Caco-2 (cell line): Measurements from ENCODE around the gene XIRP2. TPM values are rescaled to one million over a fixed set of nuclear protein-coding genes. Genes with fewer than 3 reads are reported as not detected.

Experiments used
- BruUV-seq: library from RNA; stranded (reverse); fragments of 400-500 nt; replicated peaks from 2 replicates; lab custom pipeline; 2021; lab: Mats Ljungman, UMichigan
- CTCF ChIA-PET: fragments of 300-600 bp; sonication (Branson Sonifier 250); formaldehyde crosslinking; loops from one replicate; lab custom pipeline; 2022; ENCODE audit warnings: antibody characterized with exemption; lab: Charles Lee
- POLR2A ChIA-PET: fragments of 300-600 bp; sonication (Branson Sonifier 250); formaldehyde crosslinking; loops from one replicate; lab custom pipeline; 2022; ENCODE audit warnings: antibody characterized with exemption; lab: Charles Lee
- DNase-seq, 2 experiments: peaks; one replicate each; pipeline versions ENCODE4 v3.0.0 to v3.0.0-alpha.2; 2020 to 2022
- H3K27me3 ChIP-seq: replicated peaks from 2 replicates; pipeline ENCODE4 v1.6.0; 2011; ENCODE audit warnings: low read length; ENCODE audit not compliant: control insufficient read depth, insufficient read depth
- H3K36me3 ChIP-seq: 2 replicates; pipeline ENCODE4 v1.5.1; 2011; ENCODE audit warnings: low read length; ENCODE audit not compliant: control insufficient read depth, insufficient read depth
- H3K4me1 ChIP-seq: fragments of 250-450 bp; sonication (Bioruptor Pico); 2 replicates; pipeline ENCODE4 v1.5.1; 2020; ENCODE audit warnings: mild to moderate bottlenecking
- H3K4me3 ChIP-seq: 2 replicates; pipeline ENCODE4 v1.5.1; 2011; ENCODE audit warnings: low read depth, mild to moderate bottlenecking, control low read depth, low read length
- H3K9me3 ChIP-seq: fragments of 250-450 bp; sonication (Bioruptor Pico); 2 replicates; pipeline ENCODE4 v1.5.1; 2020; ENCODE audit warnings: mild to moderate bottlenecking, moderate library complexity
- H3K27ac Mint-ChIP-seq: one replicate; pipeline ENCODE4 v1.8.0; 2022; ENCODE audit warnings: mixed read lengths; ENCODE audit not compliant: unreplicated experiment
- H3K27me3 Mint-ChIP-seq: one replicate; pipeline ENCODE4 v1.8.0; 2022; ENCODE audit warnings: mixed read lengths; ENCODE audit not compliant: insufficient read depth, unreplicated experiment
- H3K36me3 Mint-ChIP-seq: one replicate; pipeline ENCODE4 v1.8.0; 2022; ENCODE audit warnings: mild to moderate bottlenecking, mixed read lengths; ENCODE audit not compliant: insufficient read depth, unreplicated experiment
- H3K4me1 Mint-ChIP-seq: one replicate; pipeline ENCODE4 v1.8.0; 2022; ENCODE audit warnings: low read depth, mixed read lengths; ENCODE audit not compliant: unreplicated experiment
- H3K4me3 Mint-ChIP-seq: one replicate; pipeline ENCODE4 v1.8.0; 2022; ENCODE audit warnings: mild to moderate bottlenecking, moderate library complexity, mixed read lengths; ENCODE audit not compliant: unreplicated experiment
- H3K9me3 Mint-ChIP-seq: one replicate; pipeline ENCODE4 v1.8.0; 2022; ENCODE audit warnings: mixed read lengths; ENCODE audit not compliant: unreplicated experiment
- CTCF ChIP-seq, 2 experiments: fragments of 200-600 bp in 1 of 2; IDR thresholded peaks; 1 replicate in 1 of 2; 2 replicates in 1 of 2; pipeline versions ENCODE4 v1.5.1 to v1.8.0; 2011 to 2022; ENCODE audit warnings: antibody characterized with exemption in 1 of 2, control low read depth in 1 of 2, inconsistent platforms in 1 of 2, low read depth in 1 of 2, low read length in 1 of 2, mild to moderate bottlenecking in 1 of 2, moderate library complexity in 1 of 2; ENCODE audit not compliant: insufficient read depth in 1 of 2, severe bottlenecking in 1 of 2, unreplicated experiment in 1 of 2
- intact Hi-C: fragments of 100-400 bp; cut with micrococcal nuclease; formaldehyde crosslinking; loops from one replicate; pipeline ENCODE4 v1.10.0; 2022; ENCODE audit not compliant: unreplicated experiment
- total RNA-seq: library from RNA; stranded (reverse); gene quantifications from 2 replicates; pipeline ENCODE4 v1.2.3, GENCODE V29; 2022

XIRP2 gene
- total RNA-seq, 1 experiment from 2014 or later = not detected

GRCh38 chr2:167191588-167191987, 303.3 kb downstream of the XIRP2 start:
- intact Hi-C loops = no loop called here
- Mint-ChIP-seq H3K4me1 (no peaks in the 10 kb centered on the region), H3K4me3 (no peak overlapping the region), H3K9me3 (no peaks in the 10 kb centered on the region), H3K36me3 (no peaks in the 10 kb centered on the region), H3K27ac (no peak overlapping the region), H3K27me3 (no peaks in the 10 kb centered on the region)
- no peaks in the 10 kb centered on the region for H3K36me3 ChIP-seq
- no TSS peak for BruUV-seq
- TF ChIP-seq CTCF (IDR thresholded peaks at IDR 0.05; ENCODE audit: insufficient read depth in 1 of 2, low read depth in 1 of 2, low read length in 1 of 2, severe bottlenecking in 1 of 2, unreplicated experiment in 1 of 2) = no peak
- no peaks in the 10 kb centered on the region for H3K4me1 ChIP-seq
- no peaks in the 10 kb centered on the region for H3K27me3 ChIP-seq
- H3K4me3 ChIP-seq = no peak overlapping the region
- ChIA-PET CTCF (no interaction called here), POLR2A (no interaction called here)
- no peaks in the 10 kb centered on the region for H3K9me3 ChIP-seq
- no peak for DNase-seq

GRCh38 chr2:167192833-167193232, 304.6 kb downstream of the XIRP2 start:
- ChIA-PET POLR2A (no interaction called here), CTCF (no interaction called here)
- H3K4me1 Mint-ChIP-seq = no peaks in the 10 kb centered on the region
- no peak overlapping the region for H3K4me3 Mint-ChIP-seq
- no peaks in the 10 kb centered on the region for H3K27me3 Mint-ChIP-seq
- H3K36me3 ChIP-seq = no peaks in the 10 kb centered on the region
- no peaks in the 10 kb centered on the region for H3K36me3 Mint-ChIP-seq
- H3K4me1 ChIP-seq = no peaks in the 10 kb centered on the region
- DNase-seq = no peak
- BruUV-seq = no TSS peak
- no peak overlapping the region for H3K27ac Mint-ChIP-seq
- intact Hi-C loops = no loop called here
- no peaks in the 10 kb centered on the region for H3K9me3 Mint-ChIP-seq
- TF ChIP-seq CTCF (IDR thresholded peaks at IDR 0.05; ENCODE audit: insufficient read depth in 1 of 2, low read depth in 1 of 2, low read length in 1 of 2, severe bottlenecking in 1 of 2, unreplicated experiment in 1 of 2) = no peak
- H3K4me3 ChIP-seq = no peak overlapping the region
- H3K27me3 ChIP-seq = no peaks in the 10 kb centered on the region
- H3K9me3 ChIP-seq = no peaks in the 10 kb centered on the region

- Mint-ChIP-seq H3K4me3 (no peak overlapping the region), H3K27ac (no peak overlapping the region), H3K27me3 (no peaks in the 10 kb centered on the region), H3K4me1 (peaks cover 6% of the 10 kb centered on the region), H3K9me3 (no peaks in the 10 kb centered on the region), H3K36me3 (no peaks in the 10 kb centered on the region)
- H3K27me3 ChIP-seq = no peaks in the 10 kb centered on the region
- intact Hi-C loops = no loop called here
- no peak for TF ChIP-seq CTCF (IDR thresholded peaks at IDR 0.05; ENCODE audit: insufficient read depth in 1 of 2, low read depth in 1 of 2, low read length in 1 of 2, severe bottlenecking in 1 of 2, unreplicated experiment in 1 of 2)
- H3K4me1 ChIP-seq = peaks cover 10% of the 10 kb centered on the region; the same call in 1 of the 2 replicates
- DNase-seq = no peak
- no peaks in the 10 kb centered on the region for H3K9me3 ChIP-seq
- ChIA-PET POLR2A (no interaction called here), CTCF (no interaction called here)
- BruUV-seq = no TSS peak
- no peaks in the 10 kb centered on the region for H3K36me3 ChIP-seq
- no peak overlapping the region for H3K4me3 ChIP-seq
Measured at GRCh38 chr2:167196461-167197252, 308.4 kb downstream of the XIRP2 start.
